K562 (cell line): ENCODE data around the gene DIP2B. TPM values are rescaled to one million over a fixed set of nuclear protein-coding genes. Genes with fewer than 3 reads are reported as not detected.

ENCODE experiments used
- ATAC-seq: fragments of 200-7000 bp; cut with Tn5 transposase; 3 replicates; pipeline ENCODE4 v1.9.1; 2020; ENCODE audit warnings: moderate library complexity
- BruUV-seq: library from RNA; stranded (reverse); fragments of 400-500 nt; replicated peaks from 2 replicates; lab custom pipeline; 2021; lab: Mats Ljungman, UMichigan
- CTCF ChIA-PET: fragments of 300-600 bp; formaldehyde crosslinking; extraction: SDS; loops from one replicate; lab custom pipeline; 2021; ENCODE audit warnings: low intra/inter-chr PET ratio; lab: Yijun Ruan, JAX
- POLR2A ChIA-PET: fragments of 300-600, 350-650 bp; sonication (Branson Sonifier 250); formaldehyde crosslinking; extraction: SDS; loops from one replicate; lab custom pipeline; 2021; ENCODE audit warnings: antibody characterized with exemption, inconsistent platforms; lab: Yijun Ruan, JAX
- DNase-seq, 4 experiments: peaks; one replicate each; pipeline versions ENCODE4 v3.0.0 to v3.0.0-alpha.2; 2011 to 2018; ENCODE audit warnings: low spot score in 3 of 4, mixed read lengths in 3 of 4; ENCODE audit errors: extremely low read depth in 1 of 4
- FAIRE-seq: peaks from 2 replicates; lab custom pipeline; 2011; peaks lifted over from hg19 to GRCh38; lab: Jason Lieb, UNC
- H2AFZ ChIP-seq: 2 replicates; pipeline ENCODE4 v1.6.0; 2011; ENCODE audit warnings: low read depth, low read length, control low read depth, inconsistent platforms
- H3K27ac ChIP-seq: fragments of 200-600 bp; 3 replicates; pipeline ENCODE4 v1.8.0; 2011; ENCODE audit warnings: low read depth, mild to moderate bottlenecking, control low read depth, inconsistent platforms, low read length, moderate library complexity, mixed read lengths; ENCODE audit errors: extremely low read depth
- H3K27me3 ChIP-seq, 2 experiments: fragments of 300-600 bp in 1 of 2; 2 replicates in 1 of 2; 3 replicates in 1 of 2; pipeline versions ENCODE4 v1.6.0 to v1.8.0; 2011; ENCODE audit warnings: inconsistent platforms in 2 of 2, low read length in 2 of 2, mild to moderate bottlenecking in 1 of 2, mixed read lengths in 1 of 2, moderate library complexity in 1 of 2; ENCODE audit not compliant: control insufficient read depth in 2 of 2, insufficient read depth in 2 of 2
- H3K36me3 ChIP-seq: fragments of 300-600 bp; 3 replicates; pipeline ENCODE4 v1.8.0; 2011; ENCODE audit warnings: mild to moderate bottlenecking, low read length, inconsistent platforms; ENCODE audit not compliant: control insufficient read depth, insufficient read depth
- H3K4me1 ChIP-seq, 2 experiments: fragments of 200-600 bp in 1 of 2; replicated peaks in 1 of 2; 2 replicates in 1 of 2; 3 replicates in 1 of 2; pipeline versions ENCODE4 v1.5.1 to v1.8.0; 2011; ENCODE audit warnings: inconsistent platforms in 2 of 2, low read length in 2 of 2, mild to moderate bottlenecking in 1 of 2, mixed read lengths in 1 of 2, moderate library complexity in 1 of 2; ENCODE audit not compliant: control insufficient read depth in 2 of 2, insufficient read depth in 2 of 2
- H3K4me2 ChIP-seq: 2 replicates; pipeline ENCODE4 v1.6.1; 2011; ENCODE audit warnings: low read length, control low read depth, inconsistent platforms, mixed read lengths; ENCODE audit not compliant: insufficient read depth
- H3K4me3 ChIP-seq: fragments of 200-600 bp; sonication (generic), shearing (Covaris generic); 2 replicates; pipeline ENCODE4 v1.5.1; 2016; ENCODE audit warnings: control low read depth, inconsistent platforms
- H3K79me2 ChIP-seq: fragments of 200-600 bp; 3 replicates; pipeline ENCODE4 v1.8.0; 2011; ENCODE audit warnings: low read length, inconsistent platforms; ENCODE audit not compliant: control insufficient read depth, insufficient read depth
- H3K9ac ChIP-seq, 2 experiments: 2 replicates each; pipeline versions ENCODE4 v1.6.0 to v1.6.1; 2011; ENCODE audit warnings: low read depth in 2 of 2, low read length in 2 of 2, control low read depth in 1 of 2, inconsistent platforms in 1 of 2, mild to moderate bottlenecking in 1 of 2, mixed read lengths in 1 of 2; ENCODE audit not compliant: insufficient read depth in 1 of 2
- H3K9me1 ChIP-seq: one replicate; pipeline ENCODE4 v1.6.0; 2011; ENCODE audit warnings: inconsistent platforms, mild to moderate bottlenecking, low read length, moderate library complexity; ENCODE audit not compliant: control insufficient read depth, insufficient read depth
- H3K9me3 ChIP-seq: replicated peaks from 2 replicates; pipeline ENCODE4 v1.5.1; 2011; ENCODE audit warnings: low read depth, low read length, inconsistent platforms; ENCODE audit not compliant: control insufficient read depth, insufficient read depth
- H4K20me1 ChIP-seq: replicated peaks from 2 replicates; pipeline ENCODE4 v1.6.1; 2011; ENCODE audit warnings: low read length, inconsistent platforms, mixed read lengths; ENCODE audit not compliant: control insufficient read depth, insufficient read depth
- ARNT ChIP-seq, 2 experiments: fragments of 450-650 bp; IDR thresholded peaks; 2 replicates each; pipeline ENCODE4 v1.6.1; 2016; ENCODE audit warnings: mild to moderate bottlenecking in 1 of 2
- KDM4B ChIP-seq, 2 experiments: fragments of 450-650 bp in 1 of 2; sonication (generic) in 1 of 2; IDR thresholded peaks; 2 replicates each; pipeline ENCODE4 v1.6.1; 2016 to 2017; ENCODE audit warnings: borderline replicate concordance in 2 of 2, antibody characterized with exemption in 1 of 2, low read depth in 1 of 2, mild to moderate bottlenecking in 1 of 2
- NBN ChIP-seq: fragments of 450-650 bp; IDR thresholded peaks from 2 replicates; pipeline ENCODE4 v1.6.1; 2016; ENCODE audit warnings: low read depth, mild to moderate bottlenecking
- RAD21 ChIP-seq, 2 experiments: fragments of 250-450 bp in 1 of 2; fragments of 450-650 bp in 1 of 2; sonication (Bioruptor Pico) in 1 of 2; formaldehyde crosslinking in 1 of 2; IDR thresholded peaks in 1 of 2; conservative IDR thresholded peaks in 1 of 2; 2 replicates each; pipeline versions ENCODE4 v1.4.0 to v1.8.0; 2020 to 2022; ENCODE audit warnings: mild to moderate bottlenecking in 2 of 2, moderate library complexity in 1 of 2
- STAT5B ChIP-seq: fragments of 250-450 bp; sonication (Bioruptor Pico); IDR thresholded peaks from 2 replicates; pipeline ENCODE4 v1.8.0; 2021; ENCODE audit warnings: mild to moderate bottlenecking, inconsistent platforms
- TBP ChIP-seq: optimal IDR thresholded peaks from 2 replicates; pipeline ENCODE3; 2011; ENCODE audit warnings: low read depth, low read length, improper control_type of control experiment
- ZNF583 ChIP-seq: fragments of 250-450 bp; sonication (Bioruptor Pico); IDR thresholded peaks from 2 replicates; pipeline ENCODE4 v1.4.0; 2020
- WGBS: fragments of 100-300 bp; shearing (Covaris generic); methylation state at CpG from one replicate; pipeline ENCODE4 v1.1.6; 2016; ENCODE audit warnings: low coverage, mixed read lengths; ENCODE audit not compliant: insufficient coverage; ENCODE audit errors: missing lambda C conversion rate; 5-methylcytosine and 5-hydroxymethylcytosine counted together
- in situ Hi-C: fragments of 300-500 bp; cut with MboI; formaldehyde crosslinking; loops from 4 replicates; pipeline ENCODE4 v1.15.0; 2018; ENCODE audit warnings: inconsistent platforms, mixed read lengths
- intact Hi-C: fragments of 100-400 bp; cut with micrococcal nuclease; formaldehyde crosslinking; loops from 2 replicates; pipeline ENCODE4 v1.14.2; 2022
- polyA plus RNA-seq, 8 experiments: library from polyadenylated mRNA; depleted of rRNA in 4 of 8; stranded (reverse) in 5 of 8; unstranded in 3 of 8; fragments of >200 nt; fragmentation: Nextera tagmentation in 2 of 8; fragmentation: Illumina TruSeq in 1 of 8; extraction: Ambion mirVana in 2 of 8; extraction: Trizol in 1 of 8; gene quantifications; 2 replicates each; pipeline versions ENCODE4 v1.2.1 to v1.2.3, GENCODE V29; 2011 to 2014; ENCODE audit warnings: inconsistent platforms in 1 of 8, missing spikeins in 1 of 8
- total RNA-seq, 7 experiments: library from RNA; depleted of rRNA in 6 of 7; stranded (reverse); fragments of >200 nt in 6 of 7; fragmentation: Illumina TruSeq in 2 of 7; extraction: Trizol in 2 of 7; gene quantifications; 2 replicates each; pipeline versions ENCODE4 v1.2.1 to v1.2.3, GENCODE V29; 2011 to 2021; ENCODE audit warnings: low replicate concordance in 1 of 7
- TF ChIP-seq, protein P1 (sequence below): fragments of 250-450 bp; sonication (Bioruptor Pico); IDR thresholded peaks from 2 replicates; pipeline ENCODE4 v1.5.0; 2020; ENCODE audit warnings: mild to moderate bottlenecking, borderline replicate concordance
- TF ChIP-seq, protein P2 (sequence below): fragments of 250-450 bp; sonication (Bioruptor Pico); IDR thresholded peaks from 2 replicates; pipeline ENCODE4 v1.4.0; 2020
- TF ChIP-seq, protein P3 (sequence below): IDR thresholded peaks from 2 replicates; pipeline ENCODE4 v1.6.1; 2012; ENCODE audit warnings: low read depth, low read length, improper control_type of control experiment, borderline replicate concordance

Gene DIP2B
- total and polyA plus RNA-seq, 9 of the 15 experiments (the other 6 are each of a cell fraction or from before 2014, with no cell fraction given) = 4.6 to 26.1 (median 18.8) TPM

DNA sequence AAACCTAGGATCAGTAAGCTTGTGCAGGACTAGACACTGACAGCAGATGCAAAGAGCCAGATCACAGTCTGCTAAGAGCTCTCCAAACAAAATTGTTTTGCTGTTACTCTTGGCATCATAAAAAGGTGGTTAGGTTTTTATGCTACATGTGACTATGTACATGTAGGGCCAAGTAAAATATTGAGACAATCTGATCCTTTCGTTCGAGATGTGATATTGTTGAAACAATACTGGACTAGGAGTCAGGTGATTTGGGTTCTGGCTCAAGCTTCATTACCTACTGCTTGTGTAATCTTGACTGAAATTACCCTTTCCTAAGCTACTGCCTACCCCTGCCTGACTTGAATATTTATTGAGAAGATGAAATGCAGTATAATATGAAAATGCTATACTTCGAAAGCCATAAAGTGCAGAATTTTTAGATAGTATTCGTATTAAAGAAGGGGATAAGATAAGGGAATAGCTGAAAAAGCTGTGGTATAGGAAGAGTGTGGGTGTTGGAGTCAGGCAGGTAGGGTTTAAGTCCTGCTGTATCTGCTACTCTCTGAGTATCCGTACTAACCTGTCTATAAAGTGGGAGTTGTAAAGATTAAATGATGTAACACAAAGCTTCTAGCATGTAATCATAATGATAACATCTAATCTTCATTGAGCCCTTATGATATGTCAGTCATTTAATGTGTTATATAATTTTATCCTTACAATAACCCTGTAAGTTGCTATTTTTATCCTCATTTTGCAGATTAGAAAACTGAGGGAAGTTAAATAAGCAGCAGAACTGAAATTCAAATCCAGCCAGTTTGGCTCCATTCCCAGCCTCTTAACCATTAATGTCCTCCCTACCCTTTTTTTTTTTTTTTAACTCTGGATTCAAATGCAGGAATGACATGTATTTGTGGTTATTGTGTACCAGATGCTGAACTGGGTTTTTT, 220.5 kb downstream of the DIP2B start (continued):
- TF ChIP-seq, protein P1, sequence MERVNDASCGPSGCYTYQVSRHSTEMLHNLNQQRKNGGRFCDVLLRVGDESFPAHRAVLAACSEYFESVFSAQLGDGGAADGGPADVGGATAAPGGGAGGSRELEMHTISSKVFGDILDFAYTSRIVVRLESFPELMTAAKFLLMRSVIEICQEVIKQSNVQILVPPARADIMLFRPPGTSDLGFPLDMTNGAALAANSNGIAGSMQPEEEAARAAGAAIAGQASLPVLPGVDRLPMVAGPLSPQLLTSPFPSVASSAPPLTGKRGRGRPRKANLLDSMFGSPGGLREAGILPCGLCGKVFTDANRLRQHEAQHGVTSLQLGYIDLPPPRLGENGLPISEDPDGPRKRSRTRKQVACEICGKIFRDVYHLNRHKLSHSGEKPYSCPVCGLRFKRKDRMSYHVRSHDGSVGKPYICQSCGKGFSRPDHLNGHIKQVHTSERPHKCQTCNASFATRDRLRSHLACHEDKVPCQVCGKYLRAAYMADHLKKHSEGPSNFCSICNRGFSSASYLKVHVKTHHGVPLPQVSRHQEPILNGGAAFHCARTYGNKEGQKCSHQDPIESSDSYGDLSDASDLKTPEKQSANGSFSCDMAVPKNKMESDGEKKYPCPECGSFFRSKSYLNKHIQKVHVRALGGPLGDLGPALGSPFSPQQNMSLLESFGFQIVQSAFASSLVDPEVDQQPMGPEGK = no peak
- TF ChIP-seq ARNT (IDR thresholded peaks at IDR 0.05) = no peak
- TF ChIP-seq, protein P2, sequence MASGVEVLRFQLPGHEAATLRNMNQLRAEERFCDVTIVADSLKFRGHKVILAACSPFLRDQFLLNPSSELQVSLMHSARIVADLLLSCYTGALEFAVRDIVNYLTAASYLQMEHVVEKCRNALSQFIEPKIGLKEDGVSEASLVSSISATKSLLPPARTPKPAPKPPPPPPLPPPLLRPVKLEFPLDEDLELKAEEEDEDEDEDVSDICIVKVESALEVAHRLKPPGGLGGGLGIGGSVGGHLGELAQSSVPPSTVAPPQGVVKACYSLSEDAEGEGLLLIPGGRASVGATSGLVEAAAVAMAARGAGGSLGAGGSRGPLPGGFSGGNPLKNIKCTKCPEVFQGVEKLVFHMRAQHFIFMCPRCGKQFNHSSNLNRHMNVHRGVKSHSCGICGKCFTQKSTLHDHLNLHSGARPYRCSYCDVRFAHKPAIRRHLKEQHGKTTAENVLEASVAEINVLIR (CRISPR knock-in tag) = no peak
- TF ChIP-seq NBN = no peak
- no peak for TF ChIP-seq ZNF583 (CRISPR knock-in tag)
- TF ChIP-seq STAT5B (CRISPR knock-in tag) = no peak

DNA sequence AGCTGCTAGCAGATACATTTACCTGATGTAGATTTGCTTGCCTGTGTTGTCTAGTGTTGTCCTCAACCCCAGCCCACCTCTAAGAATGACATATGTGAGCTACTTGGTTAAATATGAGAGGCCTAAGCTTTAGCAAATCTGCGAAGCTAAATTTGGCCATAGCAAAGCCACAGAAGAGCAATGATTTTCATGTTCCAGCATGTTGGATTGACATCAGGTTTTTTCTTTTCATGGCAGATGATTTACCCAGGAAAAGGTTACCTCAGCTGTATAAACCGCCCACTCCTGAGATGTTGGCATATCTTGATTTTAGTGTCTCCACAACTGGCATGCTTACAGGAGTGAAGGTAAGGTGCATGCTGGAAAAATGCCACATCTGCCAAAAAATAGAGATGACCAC, 222.7 kb downstream of the DIP2B start:
- in situ Hi-C loops (no loop called here), intact Hi-C loops (no loop called here)
- Histone ChIP-seq H3K4me1 (no peaks in the 10 kb centered on the region), H4K20me1 (no peaks in the 10 kb centered on the region), H3K9me1 (no peaks in the 10 kb centered on the region), H3K79me2 (no peaks in the 10 kb centered on the region), H3K27ac (no peak overlapping the region), H3K27me3 (no peaks in the 10 kb centered on the region), H3K36me3 (peaks cover 81% of the 10 kb centered on the region), H3K9me3 (no peaks in the 10 kb centered on the region), H3K4me2 (no peak overlapping the region), H3K4me3 (no peak overlapping the region), H2AFZ (no peak overlapping the region), H3K9ac (no peak overlapping the region)
- TF ChIP-seq RAD21 (CRISPR knock-in tag; conservative IDR thresholded peaks at IDR 0.05 in 1 of 2, IDR thresholded peaks at IDR 0.05 in 1 of 2) (no peak), KDM4B (IDR thresholded peaks at IDR 0.05; ENCODE audit: borderline replicate concordance in 2 of 2, low read depth in 1 of 2) (no peak), TBP (no peak)
- TF ChIP-seq, protein P3, sequence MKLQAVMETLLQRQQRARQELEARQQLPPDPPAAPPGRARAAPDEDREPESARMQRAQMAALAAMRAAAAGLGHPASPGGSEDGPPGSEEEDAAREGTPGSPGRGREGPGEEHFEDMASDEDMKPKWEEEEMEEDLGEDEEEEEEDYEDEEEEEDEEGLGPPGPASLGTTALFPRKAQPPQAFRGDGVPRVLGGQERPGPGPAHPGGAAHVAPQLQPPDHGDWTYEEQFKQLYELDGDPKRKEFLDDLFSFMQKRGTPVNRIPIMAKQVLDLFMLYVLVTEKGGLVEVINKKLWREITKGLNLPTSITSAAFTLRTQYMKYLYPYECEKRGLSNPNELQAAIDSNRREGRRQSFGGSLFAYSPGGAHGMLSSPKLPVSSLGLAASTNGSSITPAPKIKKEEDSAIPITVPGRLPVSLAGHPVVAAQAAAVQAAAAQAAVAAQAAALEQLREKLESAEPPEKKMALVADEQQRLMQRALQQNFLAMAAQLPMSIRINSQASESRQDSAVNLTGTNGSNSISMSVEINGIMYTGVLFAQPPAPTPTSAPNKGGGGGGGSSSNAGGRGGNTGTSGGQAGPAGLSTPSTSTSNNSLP = no peak
- no TSS peak for BruUV-seq
- ATAC-seq (no peak), DNase-seq (no peak), FAIRE-seq (no peak)
- WGBS = 100% methylated on average over 2 of the region's 2 CpGs
- ChIA-PET POLR2A (interaction anchor here (1.2 kb wide), 1 partner anchor 14 kb away, joined by 3 read pairs; no protein-coding TSS in a partner anchor), CTCF (no interaction called here)
